ENCODE measurements around the gene FBXL3.

GRCh38 chr13:76976929-76977328 lies 50.0 kb downstream of the FBXL3 start:
- no peak for TF ChIP-seq CTCF (conservative IDR thresholded peaks at IDR 0.05; ENCODE audit: low read depth, low read length)
- no peak for TF ChIP-seq EZH2 (IDR thresholded peaks at IDR 0.05; ENCODE audit: low read length, unreplicated experiment)
